Activated T-cell treated with anti-CD3 and anti-CD28 coated beads for 4 hours (primary cell): Measurements from ENCODE around the gene ZNF263.
"Not testable (repeated sequence)": the region's sequence is repeated elsewhere in the genome, so short reads cannot be mapped to it uniquely, and the experiment has no call there.

ENCODE experiments used
- DNase-seq: peaks from one replicate; pipeline ENCODE4 v3.0.0-alpha.2; 2020

Gene ZNF263

DNA sequence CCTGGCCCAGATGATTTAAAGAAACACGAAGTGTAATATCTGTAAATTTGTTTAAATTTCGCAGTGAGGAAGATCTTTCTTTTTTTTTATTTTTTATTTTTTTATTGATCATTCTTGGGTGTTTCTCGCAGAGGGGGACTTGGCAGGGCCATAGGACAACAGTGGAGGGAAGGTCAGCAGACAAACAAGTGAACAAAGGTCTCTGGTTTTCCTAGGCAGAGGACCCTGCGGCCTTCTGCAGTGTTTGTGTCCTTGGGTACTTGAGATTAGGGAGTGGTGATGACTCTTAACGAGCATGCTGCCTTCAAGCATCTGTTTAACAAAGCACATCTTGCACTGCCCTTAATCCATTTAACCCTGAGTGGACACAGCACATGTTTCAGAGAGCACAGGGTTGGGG is 12.6 kb upstream of the ZNF263 start:
- DNase-seq: not testable (repeated sequence)

- DNase-seq: not testable (repeated sequence)
These were observed 12.0 kb upstream of the ZNF263 start for GRCh38 chr16:3271281-3271680.

- DNase-seq: no peak
These were observed 8.8 kb upstream of the ZNF263 start for GRCh38 chr16:3274490-3274889.

- no peak for DNase-seq
These were observed 8.3 kb upstream of the ZNF263 start for GRCh38 chr16:3274947-3275346.

GRCh38 chr16:3276679-3277078 is 6.6 kb upstream of the ZNF263 start:
- no peak for DNase-seq

DNA sequence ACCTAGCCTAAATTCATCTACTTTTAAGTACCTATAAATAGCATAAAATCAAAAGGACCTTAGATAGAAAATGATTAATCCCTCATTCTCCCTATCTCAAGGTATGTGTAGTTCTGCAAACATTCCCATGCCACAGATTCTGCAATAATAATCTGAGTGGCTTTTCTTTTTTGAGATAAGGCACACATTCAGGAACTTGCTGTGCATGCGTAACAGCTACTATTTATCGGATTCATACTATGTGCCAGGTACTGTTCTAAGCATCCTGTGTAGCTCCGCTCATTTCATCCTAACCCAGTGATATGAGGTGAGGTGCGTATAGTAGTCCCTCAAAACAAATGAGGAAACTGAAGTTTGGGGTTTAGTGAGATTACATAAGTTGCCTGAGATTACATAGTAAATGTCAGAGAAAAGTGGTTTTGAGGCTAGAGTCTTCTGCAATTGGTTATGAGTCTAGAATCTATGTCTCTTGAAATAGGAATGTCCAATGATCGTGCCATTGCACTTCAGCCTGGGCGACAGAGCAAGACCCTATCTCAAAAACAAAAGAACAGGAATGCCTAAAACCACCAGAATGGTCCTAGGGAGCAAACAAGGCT is 2.0 kb upstream of the ZNF263 start:
- no peak for DNase-seq

DNA sequence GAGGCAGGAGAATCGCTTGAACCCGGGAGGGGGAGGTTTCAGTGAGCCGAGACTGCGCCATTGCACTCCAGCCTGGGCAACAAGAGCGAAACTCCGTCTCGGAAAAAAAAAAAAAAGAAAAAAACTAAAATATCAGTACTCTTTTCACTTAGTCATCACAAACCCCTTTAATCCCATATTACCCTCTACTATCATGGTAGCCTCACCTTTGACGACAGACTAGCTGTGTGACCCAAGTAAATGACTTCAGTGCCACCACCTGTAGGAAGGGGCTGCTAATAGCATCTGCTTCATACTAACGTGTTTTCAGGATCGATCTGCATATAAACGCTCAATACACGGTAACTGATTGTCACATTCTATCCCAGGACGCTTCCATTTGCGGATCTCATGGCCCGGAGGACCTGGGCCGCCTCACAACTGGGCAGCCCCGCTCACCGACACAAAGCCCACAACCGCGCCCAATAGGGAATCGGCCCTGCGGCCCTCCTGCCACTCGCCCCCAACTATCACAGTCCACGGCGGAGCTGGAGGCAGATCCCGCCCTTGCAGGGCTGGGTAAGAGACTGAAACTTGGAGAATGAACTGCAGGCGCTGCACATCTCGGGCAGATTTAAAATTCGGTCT is 1.1 kb upstream of the ZNF263 start:
- DNase-seq: no peak

GRCh38 chr16:3283543-3284447 is 504 bp downstream of the ZNF263 start:
- no peak for DNase-seq

GRCh38 chr16:3285131-3285530 is 1.8 kb downstream of the ZNF263 start:
- no peak for DNase-seq

GRCh38 chr16:3289998-3290673 is 6.8 kb downstream of the ZNF263 start:
- no peak for DNase-seq

DNA sequence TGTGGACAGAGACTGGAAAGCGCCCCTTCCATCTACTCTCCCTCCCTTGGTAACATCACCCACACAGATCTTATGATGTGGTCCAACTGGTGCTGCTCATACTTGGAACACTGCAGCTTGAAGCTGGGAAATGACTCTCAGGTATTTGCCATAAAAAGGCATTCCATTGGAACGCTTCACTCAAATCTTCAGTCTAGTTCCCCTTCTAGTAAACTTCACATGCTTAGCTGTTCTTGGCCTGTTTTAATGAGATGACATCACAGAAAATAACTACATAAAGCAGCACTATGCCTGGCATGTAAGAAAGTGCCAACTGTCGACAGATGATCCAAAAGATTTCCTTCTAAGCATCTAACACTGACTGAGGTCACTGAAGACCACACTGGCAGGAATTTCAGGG is 9.3 kb downstream of the ZNF263 start:
- DNase-seq: no peak

GRCh38 chr16:3295209-3295608 is 11.9 kb downstream of the ZNF263 start:
- no peak for DNase-seq

DNA sequence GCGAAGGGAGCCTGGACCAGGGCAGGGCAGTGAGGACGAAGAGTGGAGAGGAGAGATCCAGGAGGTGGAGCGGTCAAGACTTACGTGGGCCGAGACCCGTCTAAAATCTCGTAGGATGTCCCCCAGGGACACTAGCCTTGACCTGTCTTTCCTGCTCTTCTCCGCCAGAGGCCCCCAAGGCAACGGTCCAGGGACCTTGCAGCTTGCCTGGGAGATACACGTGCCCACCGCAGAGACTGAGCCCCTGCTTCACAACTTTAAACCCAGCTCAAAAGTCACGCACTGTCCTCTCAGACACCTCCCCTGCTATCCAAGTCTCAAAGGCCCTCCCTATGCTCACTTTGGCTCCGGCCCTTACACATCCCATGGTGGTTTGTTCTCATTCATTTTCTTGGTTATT is 12.5 kb downstream of the ZNF263 start:
- no peak for DNase-seq

DNA sequence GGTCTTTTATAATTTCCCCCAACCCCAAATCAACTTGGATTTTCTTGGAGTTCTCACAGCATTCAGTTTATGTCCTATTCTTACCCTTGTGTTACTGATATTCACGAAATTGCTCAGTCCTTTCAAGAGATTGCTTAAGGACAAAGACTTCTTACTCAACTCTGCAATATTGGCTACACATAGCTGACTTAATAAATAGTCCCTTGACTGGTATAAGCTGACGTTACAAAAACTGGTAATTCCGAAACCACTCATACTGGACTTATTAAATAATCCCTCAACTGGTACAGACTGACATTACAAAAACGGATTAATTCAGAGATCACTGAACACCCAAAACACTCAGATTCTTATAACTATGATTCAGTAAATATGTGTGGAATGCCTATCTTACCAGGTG is 21.1 kb downstream of the ZNF263 start:
- no peak for DNase-seq

DNA sequence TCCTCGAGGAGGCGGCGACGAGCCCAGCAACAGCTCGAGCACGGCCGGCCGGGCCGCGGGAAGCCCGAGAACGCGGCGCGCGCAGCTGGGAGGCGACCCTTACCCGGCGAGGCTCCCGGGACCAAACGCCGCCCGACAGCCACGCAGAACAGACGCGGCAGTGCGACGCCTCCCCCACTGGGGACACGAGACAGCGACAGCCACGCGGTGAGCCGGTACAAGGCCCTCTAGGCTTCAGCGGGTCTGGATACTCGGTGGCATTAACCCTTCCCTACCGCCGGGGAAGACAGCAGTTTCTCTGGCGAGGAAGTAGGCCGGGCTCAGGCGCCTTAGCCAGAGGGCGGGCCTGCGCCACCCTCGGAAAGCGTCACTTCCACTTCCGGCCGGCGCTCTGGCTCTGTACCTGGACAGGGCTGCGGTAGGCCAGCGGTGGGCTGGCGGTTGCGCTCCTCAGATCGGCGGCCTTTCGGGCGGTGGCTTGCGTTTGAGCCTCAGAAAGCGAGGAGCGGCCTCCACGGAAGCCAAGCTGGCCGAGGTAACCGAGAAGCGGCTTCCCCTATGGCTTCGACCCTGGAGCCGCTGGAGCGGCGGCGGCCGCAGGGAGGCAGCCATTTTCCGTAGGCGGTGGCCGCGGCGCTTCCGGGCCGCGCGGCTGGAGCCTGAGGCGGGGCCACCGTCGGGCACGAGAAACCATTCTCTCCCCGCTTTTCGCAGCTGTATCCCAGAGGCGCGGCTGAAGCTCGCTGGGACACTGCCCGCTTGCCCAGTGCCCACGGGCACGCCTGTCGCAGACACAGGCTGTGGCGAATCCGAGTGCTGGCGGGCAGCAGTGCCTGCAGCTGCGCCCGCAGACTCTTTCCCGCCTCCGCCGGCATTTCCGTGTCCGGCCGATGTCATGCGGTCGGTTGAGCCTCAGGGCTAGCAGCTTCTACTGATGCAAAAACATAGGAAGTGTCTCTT is 22.1 kb downstream of the ZNF263 start, which contains the start of the genes TIGD7 and ZNF75A:
Gene TIGD7 (minus strand): TSS at position 322 of the 960 bp plus-strand sequence. CDS start 4,816 bp downstream, outside the sequence.
Gene ZNF75A (plus strand): TSS at position 389 of the 960 bp plus-strand sequence. CDS start 2,932 bp downstream, outside the sequence.
- DNase-seq: peak; percentile 64

DNA sequence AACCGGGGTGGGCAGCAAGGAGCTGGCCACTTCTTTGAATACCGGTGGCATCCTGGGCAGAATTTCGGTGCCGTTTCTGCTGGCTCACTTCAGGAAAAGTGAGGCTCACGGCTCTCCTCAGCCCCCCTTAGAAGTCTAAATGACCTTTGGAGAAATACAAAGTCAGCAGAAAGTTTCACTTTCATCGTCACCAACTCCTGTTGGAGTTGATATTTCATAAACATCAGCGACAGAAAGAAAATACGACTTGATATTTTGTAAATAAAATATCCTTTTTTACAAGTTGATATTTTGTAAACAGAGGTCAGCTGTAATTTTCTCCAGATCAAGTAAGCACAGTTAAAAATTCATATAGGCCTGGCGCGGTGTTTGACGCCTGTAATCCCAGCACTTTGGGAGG is 22.8 kb downstream of the ZNF263 start:
- no peak for DNase-seq

GRCh38 chr16:3311496-3311895 is 28.2 kb downstream of the ZNF263 start:
- DNase-seq: no peak

GRCh38 chr16:3317315-3317999 is 34.2 kb downstream of the ZNF263 start:
- DNase-seq: no peak

DNA sequence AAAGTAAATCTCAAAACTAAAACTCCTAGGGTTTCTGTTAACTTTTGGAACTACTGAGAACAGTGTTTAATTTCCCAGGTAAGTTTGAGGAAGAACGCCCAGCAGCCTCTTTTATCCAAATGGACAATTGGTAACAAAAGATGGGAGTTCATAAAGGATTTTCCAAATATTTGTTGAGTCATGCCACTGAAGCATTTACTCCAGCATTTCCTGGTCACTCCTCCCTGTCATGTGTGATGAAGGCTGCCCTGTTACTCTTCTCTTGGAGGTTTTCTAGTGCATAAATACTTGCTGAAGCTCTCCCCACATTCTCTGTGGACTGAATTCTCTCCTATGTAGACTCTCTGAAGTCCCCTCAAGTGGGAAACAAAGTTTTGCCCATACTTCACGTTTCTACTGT is 38.5 kb downstream of the ZNF263 start:
- no peak for DNase-seq

DNA sequence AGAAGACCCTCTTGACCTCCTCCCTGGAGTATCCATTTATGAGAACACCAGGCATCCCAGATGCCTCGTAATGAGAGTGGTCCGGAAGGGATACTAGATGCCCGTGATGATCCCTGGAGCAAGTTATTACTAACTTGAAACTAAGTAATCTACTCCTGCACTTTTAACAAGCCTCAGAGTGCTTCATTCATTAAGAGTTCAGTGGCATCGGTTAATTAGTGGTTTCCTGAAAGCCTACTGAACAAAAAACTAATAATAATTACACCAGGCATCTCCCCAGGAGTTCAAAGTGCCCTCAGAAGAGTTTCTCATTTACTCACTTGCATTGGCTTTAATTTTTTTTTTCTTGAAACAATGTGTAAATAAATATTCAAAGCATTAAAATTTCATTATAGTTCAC is 44.2 kb downstream of the ZNF263 start:
- DNase-seq: no peak

DNA sequence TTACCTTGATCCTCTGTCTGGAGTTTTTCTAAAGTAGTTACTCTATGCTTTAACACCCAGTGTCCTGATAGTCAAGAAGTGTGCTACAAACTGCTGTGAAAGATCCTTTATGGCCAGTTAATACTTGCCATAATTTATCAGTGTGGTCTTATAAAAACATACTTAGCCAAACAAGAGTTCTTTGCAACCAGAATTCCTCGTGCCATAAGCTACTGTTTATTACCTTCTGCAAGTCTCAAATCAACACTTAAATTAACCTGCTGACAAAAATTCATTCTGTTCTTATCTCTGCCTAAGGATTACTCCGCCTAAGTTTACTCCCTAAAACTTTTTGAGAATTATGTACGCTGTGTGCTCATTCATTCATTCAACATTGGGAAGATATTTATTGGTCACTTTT is 44.8 kb downstream of the ZNF263 start:
- DNase-seq: no peak
